Fibroblast of villous mesenchyme (primary cell): Measurements from ENCODE around the gene COX7C. TPM values are rescaled to one million over a fixed set of nuclear protein-coding genes. Genes with fewer than 3 reads are reported as not detected.
A peak's percentile ranks its signal among the peaks of the same experiment; 100 is the strongest.
"Not testable (repeated sequence)": the region's sequence is repeated elsewhere in the genome, so short reads cannot be mapped to it uniquely, and the experiment has no call there.

ENCODE experiments used
- DNase-seq: peaks from one replicate; pipeline ENCODE4 v3.0.0-alpha.2; 2010; ENCODE audit warnings: low read depth
- H3K4me3 ChIP-seq: 2 replicates; pipeline ENCODE4 v1.5.1; 2011; ENCODE audit warnings: low read depth, mild to moderate bottlenecking, low read length
- total RNA-seq: library from RNA; depleted of rRNA; stranded (reverse); fragments of >200 nt; gene quantifications from 2 replicates; pipeline ENCODE4 v1.2.3, GENCODE V29; 2012
- TF ChIP-seq, protein P1 (sequence below): IDR thresholded peaks from 2 replicates; pipeline ENCODE4 v1.5.1; 2012; ENCODE audit warnings: low read depth, mild to moderate bottlenecking, low read length; ENCODE audit not compliant: insufficient read depth

COX7C gene
- 94.7 and 127 TPM in 2 replicates for total RNA-seq

DNA sequence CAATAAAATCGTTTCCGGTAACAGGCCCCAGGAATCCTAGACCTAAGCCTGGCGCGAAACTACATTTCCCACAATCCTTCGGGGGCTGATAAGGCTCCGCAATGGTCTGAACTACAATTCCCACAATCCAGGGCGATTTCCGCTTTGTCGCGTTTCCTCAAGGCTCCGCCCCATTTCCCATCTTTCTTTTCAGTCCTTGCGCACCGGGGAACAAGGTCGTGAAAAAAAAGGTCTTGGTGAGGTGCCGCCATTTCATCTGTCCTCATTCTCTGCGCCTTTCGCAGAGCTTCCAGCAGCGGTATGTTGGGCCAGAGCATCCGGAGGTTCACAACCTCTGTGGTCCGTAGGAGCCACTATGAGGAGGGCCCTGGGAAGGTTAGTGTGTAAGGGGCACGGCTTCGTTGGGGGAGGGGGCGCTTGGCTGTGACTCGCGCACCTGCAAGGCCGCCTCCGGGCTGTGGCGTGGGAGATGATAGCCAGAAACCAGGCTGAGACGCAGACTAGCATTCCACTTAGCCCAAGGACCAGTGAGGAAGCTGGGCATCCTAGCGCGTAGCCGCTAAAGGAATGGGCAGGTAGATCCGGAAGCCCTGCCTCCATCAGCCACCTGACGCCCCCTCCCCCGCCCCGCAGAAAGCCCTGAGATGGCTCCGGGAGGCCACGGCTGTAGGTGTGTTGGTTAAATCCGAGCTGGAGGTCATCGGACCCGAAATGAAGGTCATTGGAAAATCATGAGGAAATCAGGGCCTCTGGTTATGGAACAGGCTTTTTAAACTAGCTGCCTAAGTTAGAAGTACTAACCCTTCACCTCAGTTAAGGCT lies at the start of gene COX7C:
Gene COX7C, plus strand, starts transcription at position 186 of the 821 bp plus-strand sequence. Its CDS starts 115 bp downstream, at position 301.
- TF ChIP-seq, protein P1, sequence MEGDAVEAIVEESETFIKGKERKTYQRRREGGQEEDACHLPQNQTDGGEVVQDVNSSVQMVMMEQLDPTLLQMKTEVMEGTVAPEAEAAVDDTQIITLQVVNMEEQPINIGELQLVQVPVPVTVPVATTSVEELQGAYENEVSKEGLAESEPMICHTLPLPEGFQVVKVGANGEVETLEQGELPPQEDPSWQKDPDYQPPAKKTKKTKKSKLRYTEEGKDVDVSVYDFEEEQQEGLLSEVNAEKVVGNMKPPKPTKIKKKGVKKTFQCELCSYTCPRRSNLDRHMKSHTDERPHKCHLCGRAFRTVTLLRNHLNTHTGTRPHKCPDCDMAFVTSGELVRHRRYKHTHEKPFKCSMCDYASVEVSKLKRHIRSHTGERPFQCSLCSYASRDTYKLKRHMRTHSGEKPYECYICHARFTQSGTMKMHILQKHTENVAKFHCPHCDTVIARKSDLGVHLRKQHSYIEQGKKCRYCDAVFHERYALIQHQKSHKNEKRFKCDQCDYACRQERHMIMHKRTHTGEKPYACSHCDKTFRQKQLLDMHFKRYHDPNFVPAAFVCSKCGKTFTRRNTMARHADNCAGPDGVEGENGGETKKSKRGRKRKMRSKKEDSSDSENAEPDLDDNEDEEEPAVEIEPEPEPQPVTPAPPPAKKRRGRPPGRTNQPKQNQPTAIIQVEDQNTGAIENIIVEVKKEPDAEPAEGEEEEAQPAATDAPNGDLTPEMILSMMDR, result no peak
- H3K4me3 ChIP-seq, result peak within 1 kb of the TSS; percentile 98
- peak; percentile 95 for DNase-seq

GRCh38 chr5:86569522-86570426 lies 48.0 kb upstream of the COX7C start:
- DNase-seq, result not testable (repeated sequence)
- peak overlapping the region; percentile 45 for H3K4me3 ChIP-seq

DNA sequence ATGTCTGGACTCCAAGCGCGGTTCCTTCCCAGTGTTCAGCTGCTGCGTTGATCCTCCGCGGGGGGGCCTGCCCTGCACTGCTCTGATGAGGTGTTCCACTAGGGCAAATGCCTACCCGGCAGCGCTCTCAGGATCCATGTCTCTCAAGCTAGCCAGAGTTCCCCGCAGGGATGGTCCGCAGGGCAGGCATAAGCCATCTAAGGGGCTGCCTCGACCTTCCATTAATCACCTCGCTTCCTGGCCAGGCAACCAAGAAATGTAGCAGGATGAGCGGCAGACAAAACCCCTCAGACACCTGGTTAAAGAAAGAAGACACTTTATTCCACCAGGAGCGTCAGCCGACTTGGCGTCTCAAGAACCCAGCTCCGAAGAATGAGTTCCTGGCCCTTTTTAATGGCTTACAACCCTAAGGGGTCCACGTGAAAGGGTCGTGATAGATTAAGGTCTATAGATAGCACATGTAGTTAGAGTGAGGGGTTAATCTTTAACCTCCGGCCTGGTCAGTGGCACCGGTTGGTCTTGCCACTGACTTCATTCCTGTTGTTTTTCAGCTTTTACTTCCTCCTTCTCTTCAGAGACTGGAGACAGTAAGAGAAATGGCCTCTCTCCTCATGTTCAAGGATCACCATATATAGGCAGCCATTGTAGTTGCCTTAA lies 47.2 kb upstream of the COX7C start:
- TF ChIP-seq, protein P1, result no peak
- H3K4me3 ChIP-seq, result peak overlapping the region; percentile 45
- DNase-seq, result no peak

DNA sequence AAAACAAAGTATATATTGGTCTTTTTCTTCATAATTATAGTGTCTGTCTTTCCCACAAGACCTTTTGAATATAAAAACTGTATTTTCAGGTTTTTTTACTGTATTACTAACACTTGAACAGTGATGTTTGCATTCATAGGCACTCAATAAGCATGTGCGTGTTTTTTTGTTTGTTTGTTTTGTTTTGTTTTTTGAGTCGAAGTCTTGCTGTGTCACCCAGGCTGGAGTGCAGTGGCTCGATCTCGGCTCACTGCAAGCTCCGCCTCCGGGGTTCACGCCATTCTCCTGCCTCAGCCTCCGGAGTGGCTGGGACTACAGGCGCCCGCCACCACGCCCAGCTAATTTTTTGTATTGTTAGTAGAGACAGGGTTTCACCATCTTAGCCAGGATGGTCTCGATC lies 46.6 kb upstream of the COX7C start:
- not testable (repeated sequence) for H3K4me3 ChIP-seq, DNase-seq

DNA sequence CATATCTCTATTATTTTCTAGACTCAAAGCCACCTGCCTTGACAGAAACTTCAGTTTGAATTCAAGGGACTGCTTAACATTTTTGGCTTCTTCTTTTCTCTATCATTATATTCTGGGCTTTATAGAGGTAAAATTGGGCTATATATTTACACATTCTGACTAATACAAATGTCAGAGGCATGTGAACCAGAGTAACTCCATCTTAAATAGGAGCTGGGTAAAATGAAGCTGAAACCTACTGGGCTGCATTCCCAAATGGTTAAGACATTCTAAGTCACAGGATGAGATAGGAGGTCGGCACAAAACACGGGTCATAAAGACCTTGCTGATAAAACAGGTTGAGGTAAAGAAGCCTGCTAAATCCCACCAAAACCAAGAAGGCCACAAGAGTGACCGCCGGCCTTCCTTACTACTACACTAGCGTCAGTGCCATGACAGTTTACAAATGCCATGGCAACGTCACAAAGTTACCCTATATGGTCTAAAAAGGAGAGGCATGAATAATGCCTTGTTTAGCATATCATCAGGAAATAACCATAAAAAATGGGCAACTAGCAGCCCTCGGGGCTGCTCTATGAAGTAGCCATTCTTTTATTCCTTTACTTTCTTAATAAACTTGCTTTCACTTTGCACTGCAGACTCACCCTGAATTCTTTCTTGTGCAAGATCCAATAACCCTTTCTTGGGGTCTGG lies 44.8 kb upstream of the COX7C start:
- TF ChIP-seq, protein P1, result no peak

DNA sequence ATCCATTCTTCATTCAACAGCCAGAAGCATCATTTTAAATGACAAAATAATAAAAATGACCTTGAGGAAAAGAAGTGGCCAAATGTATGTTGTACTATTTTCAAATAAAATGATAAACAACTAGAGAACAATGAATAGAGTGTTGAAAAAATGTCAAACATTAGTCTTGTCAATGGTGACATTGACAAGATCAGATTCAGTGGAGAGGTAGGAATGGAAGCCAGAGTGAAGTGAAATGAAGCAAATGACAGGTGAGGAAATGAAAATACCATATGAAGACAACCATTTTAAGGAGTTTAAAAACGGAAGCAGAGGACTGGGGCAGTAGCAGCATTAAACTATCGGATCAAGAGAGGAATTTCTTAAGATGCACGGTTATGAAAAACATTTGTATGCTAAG lies 38.2 kb upstream of the COX7C start:
- TF ChIP-seq, protein P1, result no peak
- H3K4me3 ChIP-seq, result no peak overlapping the region
- no peak for DNase-seq

More for the DNA sequence above, 44.8 kb upstream of the COX7C start:
- no peak for DNase-seq
- H3K4me3 ChIP-seq, result no peak overlapping the region

DNA sequence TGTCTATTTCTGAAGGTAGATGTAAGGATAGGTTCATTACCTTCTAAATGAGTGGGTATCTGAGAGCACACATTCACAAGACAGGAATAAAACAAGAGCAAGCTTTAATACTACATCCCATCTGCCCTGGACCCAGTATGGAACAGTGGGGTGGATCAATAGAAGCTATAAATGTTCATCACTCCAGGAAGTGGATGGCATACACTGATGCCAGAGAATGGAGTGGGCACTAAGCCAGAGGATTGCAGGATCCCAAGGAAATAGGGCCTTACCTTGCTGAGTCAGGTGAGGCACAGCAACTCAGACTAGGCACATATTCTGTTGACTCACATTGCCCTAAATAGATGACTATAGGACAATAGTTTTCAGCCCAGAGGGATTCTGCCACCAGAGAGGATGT lies 21.3 kb upstream of the COX7C start:
- TF ChIP-seq, protein P1, result no peak
- no peak overlapping the region for H3K4me3 ChIP-seq
- no peak for DNase-seq
